ENCODE results near the gene FAM174B.

The FAM174B gene

GRCh38 chr15:92669432-92669831, 13.9 kb upstream of the FAM174B start:
- TF ChIP-seq ZBTB7A (IDR thresholded peaks at IDR 0.05; ENCODE audit: low read depth) (no peak), FOXM1 (IDR thresholded peaks at IDR 0.05; ENCODE audit: borderline replicate concordance, low read depth) (no peak), YY1 (IDR thresholded peaks at IDR 0.05; ENCODE audit: low read depth) (no peak), CEBPB (IDR thresholded peaks at IDR 0.05) (no peak), REST (IDR thresholded peaks at IDR 0.05; ENCODE audit: low read depth) (no peak), TAF1 (IDR thresholded peaks at IDR 0.05; ENCODE audit: low read depth) (no peak)

GRCh38 chr15:92668620-92669019, 13.0 kb upstream of the FAM174B start:
- TF ChIP-seq TCF12 (IDR thresholded peaks at IDR 0.05; ENCODE audit: low read depth), result no peak
- TF ChIP-seq EGR1 (IDR thresholded peaks at IDR 0.05), result no peak

- no peak for TF ChIP-seq USF1 (IDR thresholded peaks at IDR 0.05)
- TF ChIP-seq CREB1 (IDR thresholded peaks at IDR 0.05; ENCODE audit: low read depth), result no peak
- TF ChIP-seq TEAD4 (IDR thresholded peaks at IDR 0.05), result no peak
- no peak for TF ChIP-seq FOXM1 (IDR thresholded peaks at IDR 0.05; ENCODE audit: borderline replicate concordance, low read depth)
- no peak for TF ChIP-seq MAX (IDR thresholded peaks at IDR 0.05)
- TF ChIP-seq NFIC (IDR thresholded peaks at IDR 0.05), result no peak
- TF ChIP-seq TCF12 (IDR thresholded peaks at IDR 0.05; ENCODE audit: low read depth), result no peak
- TF ChIP-seq RAD21 (IDR thresholded peaks at IDR 0.05; ENCODE audit: low read depth), result no peak
- TF ChIP-seq ZBTB7A (IDR thresholded peaks at IDR 0.05; ENCODE audit: low read depth), result no peak
- TF ChIP-seq YY1 (IDR thresholded peaks at IDR 0.05; ENCODE audit: low read depth), result no peak
- TF ChIP-seq CEBPB (IDR thresholded peaks at IDR 0.05), result no peak
- TF ChIP-seq EP300 (IDR thresholded peaks at IDR 0.05; ENCODE audit: borderline replicate concordance), result no peak
- TF ChIP-seq REST (IDR thresholded peaks at IDR 0.05; ENCODE audit: low read depth), result no peak
- no peak for TF ChIP-seq EGR1 (IDR thresholded peaks at IDR 0.05)
- TF ChIP-seq TAF1 (IDR thresholded peaks at IDR 0.05; ENCODE audit: low read depth), result no peak
Observed at GRCh38 chr15:92667970-92668485, 12.5 kb upstream of the FAM174B start.

GRCh38 chr15:92667287-92667904, 11.8 kb upstream of the FAM174B start:
- TF ChIP-seq TEAD4 (IDR thresholded peaks at IDR 0.05) (no peak), TCF12 (IDR thresholded peaks at IDR 0.05; ENCODE audit: low read depth) (no peak), CREB1 (IDR thresholded peaks at IDR 0.05; ENCODE audit: low read depth) (no peak), EP300 (IDR thresholded peaks at IDR 0.05; ENCODE audit: borderline replicate concordance) (no peak), TAF1 (IDR thresholded peaks at IDR 0.05; ENCODE audit: low read depth) (no peak), NFIC (IDR thresholded peaks at IDR 0.05) (no peak), MAX (IDR thresholded peaks at IDR 0.05) (no peak), RAD21 (IDR thresholded peaks at IDR 0.05; ENCODE audit: low read depth) (no peak), FOXM1 (IDR thresholded peaks at IDR 0.05; ENCODE audit: borderline replicate concordance, low read depth) (no peak), REST (IDR thresholded peaks at IDR 0.05; ENCODE audit: low read depth) (no peak), ZBTB7A (IDR thresholded peaks at IDR 0.05; ENCODE audit: low read depth) (no peak), EGR1 (IDR thresholded peaks at IDR 0.05) (no peak), CEBPB (IDR thresholded peaks at IDR 0.05) (no peak), YY1 (IDR thresholded peaks at IDR 0.05; ENCODE audit: low read depth) (no peak)

- no peak for TF ChIP-seq ZBTB7A (IDR thresholded peaks at IDR 0.05; ENCODE audit: low read depth)
- no peak for TF ChIP-seq TCF12 (IDR thresholded peaks at IDR 0.05; ENCODE audit: low read depth)
- no peak for TF ChIP-seq NFIC (IDR thresholded peaks at IDR 0.05)
- TF ChIP-seq TAF1 (IDR thresholded peaks at IDR 0.05; ENCODE audit: low read depth), result no peak
- TF ChIP-seq TEAD4 (IDR thresholded peaks at IDR 0.05), result no peak
- TF ChIP-seq CEBPB (IDR thresholded peaks at IDR 0.05), result no peak
- TF ChIP-seq USF1 (IDR thresholded peaks at IDR 0.05), result no peak
- no peak for TF ChIP-seq CREB1 (IDR thresholded peaks at IDR 0.05; ENCODE audit: low read depth)
- TF ChIP-seq MAX (IDR thresholded peaks at IDR 0.05), result no peak
- TF ChIP-seq EGR1 (IDR thresholded peaks at IDR 0.05), result no peak
- TF ChIP-seq REST (IDR thresholded peaks at IDR 0.05; ENCODE audit: low read depth), result no peak
- no peak for TF ChIP-seq RAD21 (IDR thresholded peaks at IDR 0.05; ENCODE audit: low read depth)
Observed at GRCh38 chr15:92666780-92667179, 11.2 kb upstream of the FAM174B start.

All from Ishikawa (cell line).